ENCODE measurements around the gene GREB1. TPM values are rescaled to one million over a fixed set of nuclear protein-coding genes. Genes with fewer than 3 reads are reported as not detected.

Gene GREB1
- total RNA-seq, 1 donor from 2014 or later: 0.30 TPM

GRCh38 chr2:11559066-11559785 is 25.4 kb downstream of the GREB1 start:
- intact Hi-C loops (cut with micrococcal nuclease): no loop called here

GRCh38 chr2:11559786-11560155 is 25.9 kb downstream of the GREB1 start:
- intact Hi-C loops (cut with micrococcal nuclease): no loop called here

- intact Hi-C loops (cut with micrococcal nuclease): no loop called here
Observed at GRCh38 chr2:11560806-11561205, 27.0 kb downstream of the GREB1 start.

- intact Hi-C loops (cut with micrococcal nuclease): no loop called here
Observed at GRCh38 chr2:11562011-11562410, 28.2 kb downstream of the GREB1 start.

- intact Hi-C loops (cut with micrococcal nuclease): no loop called here
Observed at GRCh38 chr2:11562476-11562875, 28.6 kb downstream of the GREB1 start.

- intact Hi-C loops (cut with micrococcal nuclease): no loop called here
Observed at GRCh38 chr2:11563784-11564666, 30.2 kb downstream of the GREB1 start.

GRCh38 chr2:11564816-11565567 is 31.1 kb downstream of the GREB1 start:
- intact Hi-C loops (cut with micrococcal nuclease): no loop called here

- intact Hi-C loops (cut with micrococcal nuclease): no loop called here
Observed at GRCh38 chr2:11566383-11566782, 32.5 kb downstream of the GREB1 start.

- intact Hi-C loops (cut with micrococcal nuclease): no loop called here
Observed at GRCh38 chr2:11567631-11568031, 33.8 kb downstream of the GREB1 start.

- intact Hi-C loops (cut with micrococcal nuclease): no loop called here
Observed at GRCh38 chr2:11568436-11568835, 34.6 kb downstream of the GREB1 start.

GRCh38 chr2:11569636-11570035 is 35.8 kb downstream of the GREB1 start:
- intact Hi-C loops (cut with micrococcal nuclease): no loop called here

GRCh38 chr2:11571170-11571569 is 37.3 kb downstream of the GREB1 start:
- intact Hi-C loops (cut with micrococcal nuclease): no loop called here

- intact Hi-C loops (cut with micrococcal nuclease): no loop called here
Observed at GRCh38 chr2:11572996-11573395, 39.2 kb downstream of the GREB1 start.

- intact Hi-C loops (cut with micrococcal nuclease): no loop called here
Observed at GRCh38 chr2:11573418-11574175, 39.8 kb downstream of the GREB1 start.

GRCh38 chr2:11574176-11575046 is 40.6 kb downstream of the GREB1 start:
- intact Hi-C loops (cut with micrococcal nuclease): no loop called here

GRCh38 chr2:11576398-11576797 is 42.6 kb downstream of the GREB1 start:
- intact Hi-C loops (cut with micrococcal nuclease): no loop called here

- intact Hi-C loops (cut with micrococcal nuclease): no loop called here
Observed at GRCh38 chr2:11577101-11577883, 43.4 kb downstream of the GREB1 start.

- intact Hi-C loops (cut with micrococcal nuclease): no loop called here
Observed at GRCh38 chr2:11578081-11578948, 44.5 kb downstream of the GREB1 start.
